SK-N-SH (cell line): ENCODE data around the gene SAMD5. TPM values are rescaled to one million over a fixed set of nuclear protein-coding genes. Genes with fewer than 3 reads are reported as not detected.

Experiments
- CTCF ChIA-PET: fragments of 300-600, 350-600 bp; formaldehyde crosslinking; extraction: SDS; loops from one replicate; lab custom pipeline; 2021; lab: Yijun Ruan, JAX
- POLR2A ChIA-PET: fragments of 350-600 bp; sonication (Branson Sonifier 250); formaldehyde crosslinking; extraction: SDS; loops from one replicate; lab custom pipeline; 2020; ENCODE audit warnings: antibody characterized with exemption, inconsistent platforms; lab: Yijun Ruan, JAX
- DNase-seq: peaks from one replicate; pipeline ENCODE4 v3.0.0; 2012
- H2AFZ ChIP-seq: fragments of 200-600 bp; sonication (generic); 2 replicates; pipeline ENCODE4 v1.8.1; 2016; ENCODE audit warnings: antibody characterized with exemption, mild to moderate bottlenecking, low read depth
- H3F3A ChIP-seq: fragments of 200-600 bp; sonication (generic); replicated peaks from 2 replicates; pipeline ENCODE3; 2016; ENCODE audit warnings: antibody characterized with exemption, mild to moderate bottlenecking; ENCODE audit not compliant: insufficient read depth
- H3K27ac ChIP-seq, 2 experiments: fragments of 200-500 bp in 1 of 2; fragments of 200-600 bp in 1 of 2; sonication (Bioruptor generic) in 1 of 2; sonication (generic), shearing (Covaris generic) in 1 of 2; 2 replicates each; pipeline versions ENCODE4 v1.5.1 to v1.6.1; 2014 to 2016; ENCODE audit warnings: low read depth in 2 of 2, inconsistent platforms in 1 of 2, low read length in 1 of 2, mild to moderate bottlenecking in 1 of 2, mixed read lengths in 1 of 2
- H3K27me3 ChIP-seq: fragments of 200-600 bp; sonication (generic), shearing (Covaris generic); 2 replicates; pipeline ENCODE4 v1.6.1; 2016; ENCODE audit warnings: mixed run types; ENCODE audit not compliant: insufficient read depth
- H3K36me3 ChIP-seq, 2 experiments: fragments of 200-500 bp in 1 of 2; fragments of 200-600 bp in 1 of 2; sonication (Bioruptor generic) in 1 of 2; sonication (generic) in 1 of 2; replicated peaks in 1 of 2; 2 replicates each; pipeline versions ENCODE3 to v1.5.1; 2014 to 2016; ENCODE audit warnings: low read length in 1 of 2, mild to moderate bottlenecking in 1 of 2; ENCODE audit not compliant: insufficient read depth in 2 of 2, control insufficient read depth in 1 of 2
- H3K4me1 ChIP-seq, 2 experiments: fragments of 200-500 bp in 1 of 2; fragments of 200-600 bp in 1 of 2; sonication (Bioruptor generic) in 1 of 2; sonication (generic), shearing (Covaris generic) in 1 of 2; 2 replicates each; pipeline versions ENCODE4 v1.5.1 to v1.6.1; 2014 to 2016; ENCODE audit warnings: low read depth in 1 of 2, low read length in 1 of 2, mixed run types in 1 of 2; ENCODE audit not compliant: insufficient read depth in 2 of 2, control insufficient read depth in 1 of 2
- H3K4me2 ChIP-seq: fragments of 200-600 bp; sonication (generic), shearing (Covaris generic); 2 replicates; pipeline ENCODE4 v1.6.1; 2017; ENCODE audit warnings: mixed run types
- H3K4me3 ChIP-seq, 2 experiments: fragments of 200-500 bp in 1 of 2; fragments of 200-600 bp in 1 of 2; sonication (Bioruptor generic) in 1 of 2; sonication (generic), shearing (Covaris generic) in 1 of 2; 2 replicates each; pipeline versions ENCODE4 v1.5.1 to v1.8.1; 2014 to 2016; ENCODE audit warnings: low read depth in 2 of 2, inconsistent platforms in 1 of 2, low read length in 1 of 2, mild to moderate bottlenecking in 1 of 2, mixed read lengths in 1 of 2, moderate library complexity in 1 of 2
- H3K79me2 ChIP-seq: fragments of 200-600 bp; sonication (generic); 2 replicates; pipeline ENCODE4 v1.8.1; 2017; ENCODE audit warnings: mild to moderate bottlenecking; ENCODE audit not compliant: insufficient read depth
- H3K9ac ChIP-seq: fragments of 200-600 bp; sonication (generic); 2 replicates; pipeline ENCODE4 v1.6.1; 2017; ENCODE audit warnings: mixed run types
- H3K9me2 ChIP-seq: fragments of 200-600 bp; sonication (generic); 2 replicates; pipeline ENCODE4 v1.6.1; 2017; ENCODE audit warnings: mixed run types
- H3K9me3 ChIP-seq: fragments of 200-600 bp; sonication (generic); 2 replicates; pipeline ENCODE4 v1.6.1; 2017; ENCODE audit warnings: mixed run types, mild to moderate bottlenecking, moderate library complexity
- H4K20me1 ChIP-seq: fragments of 200-600 bp; sonication (generic); 2 replicates; pipeline ENCODE4 v1.6.1; 2017; ENCODE audit warnings: mild to moderate bottlenecking, mixed run types; ENCODE audit not compliant: insufficient read depth
- CHD2 ChIP-seq: fragments of 150-350 bp; IDR thresholded peaks from 2 replicates; pipeline ENCODE4 v1.6.1; 2018; ENCODE audit warnings: low read length; ENCODE audit not compliant: partially characterized antibody
- CTCF ChIP-seq: fragments of 200-600 bp; sonication (generic); IDR thresholded peaks from 2 replicates; pipeline ENCODE4 v1.6.1; 2017; ENCODE audit warnings: antibody characterized with exemption, mild to moderate bottlenecking, moderate library complexity
- EP300 ChIP-seq, 2 experiments: IDR thresholded peaks; 2 replicates each; pipeline versions ENCODE4 v1.4.0 to v1.6.1; 2012; ENCODE audit warnings: borderline replicate concordance in 1 of 2, low read depth in 1 of 2, low read length in 1 of 2
- FOXJ3 ChIP-seq: sonication (generic); formaldehyde crosslinking; IDR thresholded peaks from 2 replicates; pipeline ENCODE4 v1.5.1; 2020; ENCODE audit warnings: mild to moderate bottlenecking, missing genetic modification reagents
- IRF3 ChIP-seq: fragments of 150-350 bp; IDR thresholded peaks from 2 replicates; pipeline ENCODE4 v1.6.1; 2016; ENCODE audit warnings: mild to moderate bottlenecking, low read depth, low read length
- MAX ChIP-seq: IDR thresholded peaks from 2 replicates; pipeline ENCODE4 v1.4.0; 2012; ENCODE audit warnings: low read depth
- MXI1 ChIP-seq: IDR thresholded peaks from 2 replicates; pipeline ENCODE4 v1.6.1; 2012; ENCODE audit warnings: mild to moderate bottlenecking, low read depth, low read length, improper control_type of control experiment
- NFIC ChIP-seq: IDR thresholded peaks from 2 replicates; pipeline ENCODE4 v1.4.0; 2012; ENCODE audit warnings: borderline replicate concordance
- NRF1 ChIP-seq: IDR thresholded peaks from 2 replicates; pipeline ENCODE4 v1.6.1; 2012; ENCODE audit warnings: low read depth, mild to moderate bottlenecking, low read length
- PBX3 ChIP-seq: IDR thresholded peaks from 2 replicates; pipeline ENCODE4; 2012
- REST ChIP-seq: IDR thresholded peaks from 2 replicates; pipeline ENCODE4 v1.6.1; 2012; ENCODE audit warnings: mild to moderate bottlenecking, low read depth, low read length, moderate library complexity
- SMC3 ChIP-seq: IDR thresholded peaks from 2 replicates; pipeline ENCODE4 v1.6.1; 2012; ENCODE audit warnings: low read depth, low read length, improper control_type of control experiment
- USF2 ChIP-seq: fragments of 150-350 bp; IDR thresholded peaks from 2 replicates; pipeline ENCODE4 v1.6.1; 2017; ENCODE audit warnings: antibody characterized with exemption, low read length, low read depth, borderline replicate concordance
- ZBTB33 ChIP-seq: IDR thresholded peaks from 2 replicates; pipeline ENCODE4 v1.4.0; 2012; ENCODE audit warnings: low read depth, borderline replicate concordance
- WGBS: methylation state at CpG from one replicate; pipeline ENCODE4 v1.1.6; 2017; ENCODE audit warnings: low lambda C conversion rate; 5-methylcytosine and 5-hydroxymethylcytosine counted together
- polyA plus RNA-seq, 3 experiments: library from polyadenylated mRNA; depleted of rRNA; stranded (reverse); fragments of >200 nt; gene quantifications; 2 replicates each; pipeline ENCODE4 v1.2.3, GENCODE V29; 2012

The SAMD5 gene
- polyA plus RNA-seq, 1 of the 3 experiments (the other 2 are of a cell fraction): not detected

GRCh38 chr6:147522597-147522996 is 14.1 kb downstream of the SAMD5 start (continued):
- no peak for TF ChIP-seq MXI1
- no peak for TF ChIP-seq CTCF

GRCh38 chr6:147525519-147526209 is 17.2 kb downstream of the SAMD5 start:
- Histone ChIP-seq H3K9ac (no peak overlapping the region), H4K20me1 (no peaks in the 10 kb centered on the region), H3K9me2 (no peaks in the 10 kb centered on the region), H3K27me3 (no peaks in the 10 kb centered on the region), H3K27ac (no peak overlapping the region), H3K4me3 (no peak overlapping the region), H2AFZ (no peak overlapping the region), H3K4me1 (no peaks in the 10 kb centered on the region), H3F3A (no peaks in the 10 kb centered on the region), H3K9me3 (no peaks in the 10 kb centered on the region), H3K36me3 (no peaks in the 10 kb centered on the region), H3K79me2 (no peaks in the 10 kb centered on the region), H3K4me2 (no peak overlapping the region)
- TF ChIP-seq FOXJ3 (CRISPR knock-in tag) (no peak), CTCF (no peak), ZBTB33 (no peak), EP300 (IDR thresholded peaks at IDR 0.05; ENCODE audit: borderline replicate concordance in 1 of 2, low read depth in 1 of 2, low read length in 1 of 2) (no peak), IRF3 (no peak), USF2 (no peak), SMC3 (no peak), NFIC (no peak), PBX3 (no peak), MAX (no peak), NRF1 (no peak), CHD2 (no peak), REST (no peak), MXI1 (no peak)
- CTCF ChIA-PET: interaction anchor here (0.9 to 1.1 kb wide), 2 partner anchors 19 to 23 kb away, joined by 3 to 5 read pairs; no protein-coding TSS in a partner anchor
- POLR2A ChIA-PET: no interaction called here
- DNase-seq: no peak
- WGBS: 12% methylated on average over 5 of the region's 5 CpGs
